GM20000 (cell line): ENCODE results near the gene ERGIC1.

Experiments used
- DNase-seq: peaks from one replicate; pipeline ENCODE4 v3.0.0; 2012; ENCODE audit warnings: low spot score
- CTCF ChIP-seq: IDR thresholded peaks from 2 replicates; pipeline ENCODE4 v1.5.1; 2012; ENCODE audit warnings: mild to moderate bottlenecking, control low read depth; ENCODE audit errors: extremely low read depth, missing control alignments

The ERGIC1 gene

GRCh38 chr5:172825610-172826204, 8.3 kb upstream of the ERGIC1 start:
- DNase-seq, result no peak
- no peak for TF ChIP-seq CTCF

- no peak for DNase-seq
- TF ChIP-seq CTCF, result no peak
Observed at GRCh38 chr5:172827841-172828240, 6.2 kb upstream of the ERGIC1 start.

GRCh38 chr5:172828911-172829431, 5.1 kb upstream of the ERGIC1 start:
- DNase-seq, result no peak
- TF ChIP-seq CTCF, result no peak

GRCh38 chr5:172830275-172830799, 3.7 kb upstream of the ERGIC1 start:
- TF ChIP-seq CTCF, result no peak

GRCh38 chr5:172830876-172831662, 3.0 kb upstream of the ERGIC1 start:
- TF ChIP-seq CTCF, result no peak
- no peak for DNase-seq

More at GRCh38 chr5:172830275-172830799, 3.7 kb upstream of the ERGIC1 start:
- no peak for DNase-seq

GRCh38 chr5:172832383-172833315, 1.4 kb upstream of the ERGIC1 start:
- no peak for DNase-seq
- TF ChIP-seq CTCF, result no peak
